ENCODE measurements around the gene MRPS22. TPM values are rescaled to one million over a fixed set of nuclear protein-coding genes. Genes with fewer than 3 reads are reported as not detected.
"Not testable (repeated sequence)": the region's sequence is repeated elsewhere in the genome, so short reads cannot be mapped to it uniquely, and the experiment has no call there.

The MRPS22 gene
- polyA plus RNA-seq, 1 experiment, result 68.4 TPM

- CTCF ChIA-PET, result interaction anchor here (2.4 to 3.8 kb wide), 2 partner anchors 11 to 24 kb away, joined by 7 to 28 read pairs; partner anchors contain the start of gene COPB2
- no peaks in the 10 kb centered on the region for H3K27me3 ChIP-seq (ENCODE audit: control insufficient read depth, insufficient read depth, low read length)
- TF ChIP-seq, protein P1, sequence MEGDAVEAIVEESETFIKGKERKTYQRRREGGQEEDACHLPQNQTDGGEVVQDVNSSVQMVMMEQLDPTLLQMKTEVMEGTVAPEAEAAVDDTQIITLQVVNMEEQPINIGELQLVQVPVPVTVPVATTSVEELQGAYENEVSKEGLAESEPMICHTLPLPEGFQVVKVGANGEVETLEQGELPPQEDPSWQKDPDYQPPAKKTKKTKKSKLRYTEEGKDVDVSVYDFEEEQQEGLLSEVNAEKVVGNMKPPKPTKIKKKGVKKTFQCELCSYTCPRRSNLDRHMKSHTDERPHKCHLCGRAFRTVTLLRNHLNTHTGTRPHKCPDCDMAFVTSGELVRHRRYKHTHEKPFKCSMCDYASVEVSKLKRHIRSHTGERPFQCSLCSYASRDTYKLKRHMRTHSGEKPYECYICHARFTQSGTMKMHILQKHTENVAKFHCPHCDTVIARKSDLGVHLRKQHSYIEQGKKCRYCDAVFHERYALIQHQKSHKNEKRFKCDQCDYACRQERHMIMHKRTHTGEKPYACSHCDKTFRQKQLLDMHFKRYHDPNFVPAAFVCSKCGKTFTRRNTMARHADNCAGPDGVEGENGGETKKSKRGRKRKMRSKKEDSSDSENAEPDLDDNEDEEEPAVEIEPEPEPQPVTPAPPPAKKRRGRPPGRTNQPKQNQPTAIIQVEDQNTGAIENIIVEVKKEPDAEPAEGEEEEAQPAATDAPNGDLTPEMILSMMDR (IDR thresholded peaks at IDR 0.05; ENCODE audit: low read depth, low read length), result no peak
- no peak overlapping the region for H3K4me3 ChIP-seq (ENCODE audit: low read depth, low read length)
- POLR2A ChIA-PET, result no interaction called here
- DNase-seq (ENCODE audit: low read depth, low spot score), result no peak
- H3K27ac ChIP-seq (ENCODE audit: low read depth, low read length), result no peak overlapping the region
- no peaks in the 10 kb centered on the region for H3K9me3 ChIP-seq (ENCODE audit: control insufficient read depth, insufficient read depth, low read length)
These were observed 34.9 kb downstream of the MRPS22 start for GRCh38 chr3:139378587-139379241.

DNA sequence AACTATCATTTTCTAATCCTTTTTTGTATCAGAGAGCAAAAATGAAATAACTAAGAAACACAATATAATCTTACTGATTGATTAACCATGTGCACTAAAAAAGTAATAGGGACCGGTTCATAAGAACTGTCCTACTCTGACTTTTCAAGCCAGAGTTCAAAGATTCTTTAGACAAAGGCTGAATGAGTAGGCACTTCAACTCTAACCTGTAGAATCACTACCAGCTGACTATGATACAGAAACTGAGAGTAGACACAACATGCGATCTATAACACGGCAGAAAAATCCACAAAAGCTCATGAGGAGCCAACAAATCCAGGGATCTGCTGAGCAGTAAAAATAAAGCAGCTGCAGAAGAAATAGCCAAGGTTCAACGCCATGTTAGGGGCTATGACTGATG, 36.8 kb downstream of the MRPS22 start:
- ChIA-PET CTCF (interaction anchor here (3.8 kb wide), 1 partner anchor 26 kb away, joined by 28 read pairs; no protein-coding TSS in a partner anchor), POLR2A (no interaction called here)
- Histone ChIP-seq H3K27ac (ENCODE audit: low read depth, low read length) (no peak overlapping the region), H3K9me3 (ENCODE audit: control insufficient read depth, insufficient read depth, low read length) (no peaks in the 10 kb centered on the region), H3K27me3 (ENCODE audit: control insufficient read depth, insufficient read depth, low read length) (no peaks in the 10 kb centered on the region), H3K4me3 (ENCODE audit: low read depth, low read length) (no peak overlapping the region)
- no peak for DNase-seq (ENCODE audit: low read depth, low spot score)
- TF ChIP-seq, protein P1 (IDR thresholded peaks at IDR 0.05; ENCODE audit: low read depth, low read length), result no peak

DNA sequence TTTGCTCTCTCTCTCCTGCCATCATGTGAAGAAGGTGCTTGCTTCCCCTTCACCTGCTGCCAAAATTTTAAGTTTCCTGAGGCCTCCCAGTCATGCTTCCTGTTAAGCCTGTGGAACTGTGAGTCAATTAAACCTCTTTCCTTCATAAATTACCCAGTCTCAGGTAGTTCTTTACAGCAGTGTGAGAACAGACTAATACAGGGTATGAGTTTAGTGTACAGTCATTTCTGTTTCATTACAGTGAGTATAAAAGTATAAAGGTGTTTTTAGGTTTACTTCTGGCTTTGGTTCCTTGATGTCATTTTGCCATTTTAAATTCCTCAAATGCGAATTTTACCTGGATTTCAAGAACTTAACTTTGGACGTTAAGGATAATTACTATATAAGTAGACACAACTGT, 38.5 kb downstream of the MRPS22 start:
- CTCF ChIA-PET; H3K4me3 ChIP-seq (ENCODE audit: low read depth, low read length); H3K27me3 ChIP-seq (ENCODE audit: control insufficient read depth, insufficient read depth, low read length); H3K27ac ChIP-seq (ENCODE audit: low read depth, low read length); DNase-seq (ENCODE audit: low read depth, low spot score); POLR2A ChIA-PET; H3K9me3 ChIP-seq (ENCODE audit: control insufficient read depth, insufficient read depth, low read length): not testable (repeated sequence)

DNA sequence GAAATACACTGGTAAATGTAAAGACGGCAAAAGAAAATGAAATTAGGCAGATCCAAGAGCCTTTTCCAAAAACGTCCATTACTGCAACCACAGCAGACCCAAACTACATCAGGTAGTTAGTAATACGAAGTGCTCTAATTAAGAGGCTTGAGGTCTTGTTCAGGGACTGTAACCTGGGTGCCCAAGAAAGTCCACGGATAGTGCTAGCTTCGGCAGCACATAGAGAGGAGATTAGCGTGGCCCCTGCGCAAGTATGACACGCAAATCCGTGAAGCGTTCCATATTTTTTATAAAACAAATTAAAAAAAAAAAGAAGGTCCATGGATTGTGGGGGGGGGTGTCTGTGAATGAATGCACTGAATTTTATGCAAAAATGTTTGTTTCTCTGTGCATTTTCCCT, 44.3 kb downstream of the MRPS22 start:
- Histone ChIP-seq H3K27ac (ENCODE audit: low read depth, low read length) (no peak overlapping the region), H3K27me3 (ENCODE audit: control insufficient read depth, insufficient read depth, low read length) (no peaks in the 10 kb centered on the region), H3K9me3 (ENCODE audit: control insufficient read depth, insufficient read depth, low read length) (no peaks in the 10 kb centered on the region), H3K4me3 (ENCODE audit: low read depth, low read length) (peak overlapping the region; percentile 94)
- ChIA-PET CTCF (interaction anchor here (1.3 to 1.8 kb wide), 2 partner anchors 34 to 40 kb away, joined by 5 to 8 read pairs; no protein-coding TSS in a partner anchor), POLR2A (interaction anchor here (0.9 kb wide), 1 partner anchor 86 kb away, joined by 5 read pairs; no protein-coding TSS in a partner anchor)
- no peak for DNase-seq (ENCODE audit: low read depth, low spot score)
- TF ChIP-seq, protein P1 (IDR thresholded peaks at IDR 0.05; ENCODE audit: low read depth, low read length), result no peak

- TF ChIP-seq, protein P1 (IDR thresholded peaks at IDR 0.05; ENCODE audit: low read depth, low read length), result no peak
- Histone ChIP-seq H3K9me3 (ENCODE audit: control insufficient read depth, insufficient read depth, low read length) (no peaks in the 10 kb centered on the region), H3K4me3 (ENCODE audit: low read depth, low read length) (peak overlapping the region; percentile 94), H3K27ac (ENCODE audit: low read depth, low read length) (peak overlapping the region; percentile 93), H3K27me3 (ENCODE audit: control insufficient read depth, insufficient read depth, low read length) (no peaks in the 10 kb centered on the region)
- POLR2A ChIA-PET, result interaction anchor here (0.7 to 1.5 kb wide), 3 partner anchors 35 to 97 kb away, joined by 3 to 6 read pairs (median 3); no protein-coding TSS in a partner anchor
- no peak for DNase-seq (ENCODE audit: low read depth, low spot score)
- CTCF ChIA-PET, result interaction anchor here (0.7 to 1.6 kb wide), 4 partner anchors 10 to 459 kb away, joined by 3 to 7 read pairs (median 4); no protein-coding TSS in a partner anchor
These were observed 45.2 kb downstream of the MRPS22 start for GRCh38 chr3:139388821-139389551.

All from AG04450 (cell line).